H1 (cell line): ENCODE data around the gene ACSF2. TPM values are rescaled to one million over a fixed set of nuclear protein-coding genes. Genes with fewer than 3 reads are reported as not detected.

ENCODE experiments used
- CTCF ChIA-PET: fragments of 300-600 bp; sonication (Branson Sonifier 250); formaldehyde crosslinking; loops from one replicate; lab custom pipeline; 2021; ENCODE audit not compliant: partially characterized antibody; lab: Charles Lee
- POLR2A ChIA-PET: fragments of 300-600 bp; sonication (Branson Sonifier 250); formaldehyde crosslinking; loops from one replicate; lab custom pipeline; 2021; ENCODE audit warnings: inconsistent platforms; ENCODE audit not compliant: partially characterized antibody; lab: Charles Lee
- DNase-seq, 2 experiments: peaks; one replicate each; pipeline versions ENCODE4 v3.0.0 to v3.0.0-alpha.2; 2010 to 2022; ENCODE audit warnings: low spot score in 2 of 2, low read depth in 1 of 2, mixed read lengths in 1 of 2
- FAIRE-seq: peaks from 2 replicates; lab custom pipeline; 2011; peaks lifted over from hg19 to GRCh38; lab: Jason Lieb, UNC
- H2AFZ ChIP-seq: 2 replicates; pipeline ENCODE4 v1.8.1; 2012; ENCODE audit warnings: low read length, inconsistent platforms
- H2AK5ac ChIP-seq: 2 replicates; pipeline ENCODE4 v1.6.1; 2013; ENCODE audit warnings: low read depth, low read length
- H2BK120ac ChIP-seq: replicated peaks from 2 replicates; pipeline ENCODE3; 2013; ENCODE audit warnings: low read depth, low read length, inconsistent platforms
- H2BK12ac ChIP-seq: 2 replicates; pipeline ENCODE4 v1.6.1; 2013; ENCODE audit warnings: low read depth, low read length
- H2BK15ac ChIP-seq: 2 replicates; pipeline ENCODE4 v1.6.1; 2013; ENCODE audit warnings: low read length
- H2BK20ac ChIP-seq: 2 replicates; pipeline ENCODE4 v1.6.1; 2013; ENCODE audit warnings: low read length
- H2BK5ac ChIP-seq: 2 replicates; pipeline ENCODE4 v1.6.1; 2013; ENCODE audit warnings: low read depth, low read length
- H3K14ac ChIP-seq: 2 replicates; pipeline ENCODE4 v1.6.1; 2013; ENCODE audit warnings: inconsistent platforms; ENCODE audit not compliant: insufficient read length
- H3K18ac ChIP-seq: 2 replicates; pipeline ENCODE4 v1.6.1; 2013; ENCODE audit warnings: low read length; ENCODE audit errors: extremely low read depth
- H3K23ac ChIP-seq: 2 replicates; pipeline ENCODE4 v1.6.1; 2013; ENCODE audit warnings: inconsistent platforms; ENCODE audit not compliant: insufficient read length
- H3K23me2 ChIP-seq: 2 replicates; pipeline ENCODE4 v1.6.1; 2013; ENCODE audit warnings: low read depth, low read length
- H3K27ac ChIP-seq: 2 replicates; pipeline ENCODE4 v1.6.1; 2011; ENCODE audit warnings: low read depth, low read length, inconsistent platforms
- H3K27me3 ChIP-seq, 4 experiments: replicated peaks in 1 of 4; 1 replicate in 1 of 4; 2 replicates in 3 of 4; pipeline versions ENCODE4 v1.6.1 to v1.8.1; 2011 to 2013; ENCODE audit warnings: low read length in 3 of 4, mild to moderate bottlenecking in 3 of 4, inconsistent platforms in 2 of 4, mixed read lengths in 2 of 4, moderate library complexity in 1 of 4; ENCODE audit not compliant: control insufficient read depth in 3 of 4, insufficient read depth in 3 of 4; ENCODE audit errors: extremely low read depth in 1 of 4
- H3K36me3 ChIP-seq, 4 experiments: 2 replicates each; pipeline versions ENCODE4 v1.6.1 to v1.8.1; 2011 to 2013; ENCODE audit warnings: mild to moderate bottlenecking in 4 of 4, low read length in 3 of 4, moderate library complexity in 2 of 4, control low read depth in 1 of 4, inconsistent platforms in 1 of 4; ENCODE audit not compliant: insufficient read depth in 4 of 4, control insufficient read depth in 2 of 4
- H3K4ac ChIP-seq: replicated peaks from 2 replicates; pipeline ENCODE3; 2013; ENCODE audit warnings: low read length, low read depth, mixed read lengths, inconsistent platforms; ENCODE audit not compliant: insufficient read length
- H3K4me1 ChIP-seq, 4 experiments: replicated peaks in 1 of 4; 1 replicate in 1 of 4; 2 replicates in 3 of 4; pipeline versions ENCODE4 v1.6.1 to v1.8.1; 2011 to 2013; ENCODE audit warnings: low read length in 3 of 4, inconsistent platforms in 2 of 4, mixed read lengths in 1 of 4; ENCODE audit not compliant: insufficient read depth in 4 of 4, control insufficient read depth in 3 of 4
- H3K4me2 ChIP-seq, 2 experiments: 2 replicates each; pipeline versions ENCODE4 v1.6.1 to v1.8.1; 2011 to 2013; ENCODE audit warnings: low read depth in 2 of 2, low read length in 2 of 2, control low read depth in 1 of 2, inconsistent platforms in 1 of 2, mild to moderate bottlenecking in 1 of 2; ENCODE audit not compliant: insufficient read depth in 1 of 2
- H3K4me3 ChIP-seq, 4 experiments: fragments of 200-600, 300-600 bp in 1 of 4; sonication (generic), shearing (Covaris generic), sonication (Bioruptor Twin) in 1 of 4; 2 replicates each; pipeline versions ENCODE4 v1.5.1 to v1.8.1; 2011 to 2016; ENCODE audit warnings: low read length in 4 of 4, low read depth in 3 of 4, control low read depth in 2 of 4, inconsistent platforms in 2 of 4, mild to moderate bottlenecking in 2 of 4, mixed read lengths in 1 of 4, moderate library complexity in 1 of 4; ENCODE audit not compliant: insufficient read depth in 2 of 4; ENCODE audit errors: extremely low read depth in 1 of 4
- H3K56ac ChIP-seq: replicated peaks from 2 replicates; pipeline ENCODE3; 2013; ENCODE audit warnings: low read depth, mild to moderate bottlenecking, mixed read lengths, low read length, inconsistent platforms; ENCODE audit not compliant: insufficient read length
- H3K79me1 ChIP-seq: 2 replicates; pipeline ENCODE4 v1.6.1; 2013; ENCODE audit warnings: low read depth, low read length, control low read depth
- H3K79me2 ChIP-seq, 2 experiments: 2 replicates each; pipeline versions ENCODE4 v1.6.1 to v1.8.1; 2012 to 2013; ENCODE audit warnings: low read length in 2 of 2, mild to moderate bottlenecking in 2 of 2, inconsistent platforms in 1 of 2; ENCODE audit not compliant: insufficient read depth in 2 of 2, control insufficient read depth in 1 of 2
- H3K9ac ChIP-seq, 4 experiments: replicated peaks in 1 of 4; 1 replicate in 1 of 4; 2 replicates in 3 of 4; pipeline versions ENCODE4 v1.6.1 to v1.8.1; 2011 to 2013; ENCODE audit warnings: low read depth in 3 of 4, low read length in 3 of 4, control low read depth in 2 of 4, mild to moderate bottlenecking in 2 of 4, moderate library complexity in 2 of 4, inconsistent platforms in 1 of 4; ENCODE audit errors: extremely low read depth in 1 of 4
- H3K9me3 ChIP-seq, 2 experiments: 2 replicates each; pipeline versions ENCODE4 v1.6.1 to v1.8.1; 2012 to 2013; ENCODE audit warnings: mild to moderate bottlenecking in 2 of 2, moderate library complexity in 2 of 2, control low read depth in 1 of 2, inconsistent platforms in 1 of 2, low read depth in 1 of 2, low read length in 1 of 2, mixed read lengths in 1 of 2; ENCODE audit not compliant: insufficient read depth in 2 of 2
- H4K20me1 ChIP-seq, 2 experiments: replicated peaks in 1 of 2; 2 replicates each; pipeline versions ENCODE3 to v1.8.1; 2011 to 2013; ENCODE audit warnings: inconsistent platforms in 2 of 2, low read length in 2 of 2, mild to moderate bottlenecking in 1 of 2; ENCODE audit not compliant: insufficient read depth in 2 of 2, control insufficient read depth in 1 of 2
- H4K5ac ChIP-seq: 2 replicates; pipeline ENCODE4 v1.6.1; 2013; ENCODE audit warnings: low read length, low read depth, mixed read lengths, inconsistent platforms; ENCODE audit not compliant: insufficient read length
- H4K8ac ChIP-seq: 2 replicates; pipeline ENCODE4 v1.8.0; 2013; ENCODE audit warnings: mild to moderate bottlenecking, moderate library complexity, low read length, inconsistent platforms; ENCODE audit not compliant: insufficient read depth; ENCODE audit errors: extremely low read depth
- H4K91ac ChIP-seq: replicated peaks from 2 replicates; pipeline ENCODE3; 2013; ENCODE audit warnings: low read length, mixed read lengths, inconsistent platforms; ENCODE audit not compliant: insufficient read length
- CBX5 ChIP-seq: fragments of 300-800, 300-1000 bp; sonication (generic); IDR thresholded peaks from 2 replicates; pipeline ENCODE4 v1.7.1; 2016; ENCODE audit warnings: antibody characterized with exemption, low read length, low read depth
- CBX8 ChIP-seq: fragments of 300-800, 300-1000 bp; sonication (generic); IDR thresholded peaks from 2 replicates; pipeline ENCODE4 v1.7.1; 2016; ENCODE audit warnings: low read depth, low read length, borderline replicate concordance
- SAP30 ChIP-seq: fragments of 300-600 bp; sonication (generic); IDR thresholded peaks from 2 replicates; pipeline ENCODE4 v1.7.1; 2012; ENCODE audit warnings: low read length, moderate library complexity, mild to moderate bottlenecking, inconsistent platforms; ENCODE audit not compliant: insufficient read depth, insufficient replicate concordance
- SIN3A ChIP-seq, 2 experiments: IDR thresholded peaks in 1 of 2; conservative IDR thresholded peaks in 1 of 2; 2 replicates each; pipeline ENCODE4 v1.6.1; 2011 to 2012; ENCODE audit warnings: low read length in 2 of 2, improper control_type of control experiment in 1 of 2, low read depth in 1 of 2, mild to moderate bottlenecking in 1 of 2
- TBP ChIP-seq: IDR thresholded peaks from 2 replicates; pipeline ENCODE4 v1.6.1; 2011; ENCODE audit warnings: low read depth, low read length, improper control_type of control experiment
- WGBS, 2 experiments: shearing (Covaris generic) in 1 of 2; methylation state at CpG; one replicate each; pipeline versions ENCODE4 v1.1.6 to v1.1.7; 2013 to 2015; ENCODE audit warnings: low lambda C conversion rate in 2 of 2, mixed read lengths in 2 of 2, inconsistent platforms in 1 of 2, low coverage in 1 of 2, missing lambda C conversion rate in 1 of 2; ENCODE audit not compliant: insufficient replicate concordance in 2 of 2, insufficient coverage in 1 of 2, insufficient read length in 1 of 2; ENCODE audit errors: extremely low coverage in 1 of 2, missing lambda C conversion rate in 1 of 2; 5-methylcytosine and 5-hydroxymethylcytosine counted together
- polyA plus RNA-seq, 7 experiments: library from polyadenylated mRNA; depleted of rRNA in 3 of 7; stranded (reverse) in 5 of 7; unstranded in 2 of 7; fragments of >200 nt in 5 of 7; fragments of 200-250 nt in 2 of 7; gene quantifications; 1 replicate in 5 of 7; 2 replicates in 1 of 7; 4 replicates in 1 of 7; pipeline versions ENCODE4 v1.2.1 to v1.2.3, GENCODE V29; 2011 to 2013; ENCODE audit warnings: missing spikeins in 2 of 7, mixed read lengths in 2 of 7
- total RNA-seq: library from RNA; stranded (reverse); fragmentation: NEBNext Ultra II Directional; extraction: Animal tissue kit (Norgen Biotek cat#: 25700); gene quantifications from 2 replicates; pipeline ENCODE4 v1.2.1, GENCODE V29; 2021
- TF ChIP-seq, protein P1 (sequence below): IDR thresholded peaks from 2 replicates; pipeline ENCODE4 v1.6.1; 2011; ENCODE audit warnings: low read depth, mild to moderate bottlenecking, low read length; ENCODE audit not compliant: insufficient read depth
- TF ChIP-seq, protein P2 (sequence below), 3 experiments: IDR thresholded peaks; 1 replicate in 2 of 3; 2 replicates in 1 of 3; pipeline versions ENCODE4 v1.5.1 to v1.6.1; 2011; ENCODE audit warnings: low read length in 3 of 3, mild to moderate bottlenecking in 3 of 3, inconsistent platforms in 2 of 3, low read depth in 1 of 3, moderate library complexity in 1 of 3; ENCODE audit not compliant: insufficient read depth in 1 of 3; ENCODE audit errors: control extremely low read depth in 1 of 3

ACSF2 gene
- total and polyA plus RNA-seq, 2 of the 8 experiments (the other 6 are each of a cell fraction or from before 2014, with no cell fraction given), result 14.5 to 16.3 TPM

DNA sequence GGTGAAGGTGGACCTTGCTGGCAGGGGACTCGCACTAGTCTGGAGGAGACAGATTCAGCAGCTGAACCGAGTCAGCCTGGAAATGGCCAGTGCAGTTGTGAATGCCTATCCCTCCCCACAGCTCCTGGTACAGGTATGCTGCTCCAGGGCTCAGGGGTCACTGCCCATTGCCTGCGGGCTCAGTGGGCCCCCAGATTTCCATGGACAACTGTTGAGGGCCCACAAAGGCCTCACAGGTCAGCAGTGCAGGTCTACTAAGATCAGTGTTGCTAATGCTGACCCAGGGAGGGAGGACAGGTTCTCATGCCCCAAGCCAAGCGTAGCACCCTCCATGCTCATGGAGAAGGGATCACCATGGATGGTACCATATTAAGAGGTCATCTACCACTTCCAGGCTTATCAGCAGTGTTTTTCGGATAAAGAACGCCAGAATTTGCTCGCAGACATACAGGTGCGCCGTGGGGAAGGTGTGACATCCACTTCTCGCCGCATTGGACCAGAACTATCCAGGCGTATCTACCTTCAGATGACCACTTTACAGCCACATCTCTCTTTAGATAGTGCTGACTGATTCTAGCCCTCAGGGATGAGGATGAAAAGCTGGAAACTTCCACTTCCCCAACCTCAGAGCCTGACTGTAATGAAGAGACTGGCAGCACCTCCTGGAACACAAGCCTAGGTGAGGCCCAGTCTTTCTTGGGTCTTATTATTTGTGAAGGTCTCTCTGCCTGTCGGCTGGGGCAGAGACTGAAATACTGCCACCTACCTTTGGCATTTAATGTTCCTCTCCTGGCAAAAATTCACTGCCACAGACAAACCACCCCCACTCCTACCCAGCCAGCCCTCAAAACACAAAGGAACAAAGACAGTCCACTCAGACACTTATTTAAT, 45.4 kb upstream of the ACSF2 start:
- H3K9me3 ChIP-seq, result no peaks in the 10 kb centered on the region
- H3K4ac ChIP-seq, result no peak overlapping the region
- no peak overlapping the region for H3K14ac ChIP-seq
- H3K36me3 ChIP-seq, result peaks cover 22 to 66% (median 44%) of the 10 kb centered on the region in 4 experiments; a peak in 7 of 8 replicates
- no peak overlapping the region for H2BK120ac ChIP-seq
- no peaks in the 10 kb centered on the region for H3K4me1 ChIP-seq
- H3K23ac ChIP-seq, result no peak overlapping the region
- H3K79me2 ChIP-seq, result no peaks in the 10 kb centered on the region
- no peak overlapping the region for H2BK5ac ChIP-seq
- H3K4me2 ChIP-seq, result no peak overlapping the region
- H4K5ac ChIP-seq, result no peak overlapping the region
- H3K9ac ChIP-seq, result no peak overlapping the region
- no peak overlapping the region for H4K8ac ChIP-seq
- H4K91ac ChIP-seq, result no peak overlapping the region
- H3K27me3 ChIP-seq, result no peaks in the 10 kb centered on the region
- 95% methylated on average over 13 of the region's 13 CpGs; no CpG with 5 or more reads in 1 of the 2 experiments for WGBS, 2 experiments
- DNase-seq (no peak), FAIRE-seq (no peak)
- no peak overlapping the region for H3K27ac ChIP-seq
- H4K20me1 ChIP-seq, result no peaks in the 10 kb centered on the region
- no peaks in the 10 kb centered on the region for H3K79me1 ChIP-seq
- POLR2A ChIA-PET, result interaction anchor here (1.2 to 27.4 kb wide), 7 partner anchors 8 to 209 kb away, joined by 3 to 313 read pairs (median 5); partner anchors contain the start of genes EME1, LRRC59, MRPL27 and XYLT2
- H2BK20ac ChIP-seq, result no peak overlapping the region
- no peak overlapping the region for H3K56ac ChIP-seq
- H2AK5ac ChIP-seq, result no peak overlapping the region
- CTCF ChIA-PET, result interaction anchor here (1.0 to 7.0 kb wide), 10 partner anchors 11 to 91 kb away, joined by 3 to 51 read pairs (median 4); partner anchors contain the start of gene LRRC59
- no peak overlapping the region for H3K4me3 ChIP-seq
- H3K23me2 ChIP-seq, result no peaks in the 10 kb centered on the region
- no peak overlapping the region for H2BK12ac ChIP-seq
- H2BK15ac ChIP-seq, result no peak overlapping the region
- H3K18ac ChIP-seq, result no peak overlapping the region
- no peak overlapping the region for H2AFZ ChIP-seq
- no peak for TF ChIP-seq SAP30
- no peak for TF ChIP-seq TBP
- no peak for TF ChIP-seq CBX8
- no peak for TF ChIP-seq CBX5
- TF ChIP-seq, protein P1, sequence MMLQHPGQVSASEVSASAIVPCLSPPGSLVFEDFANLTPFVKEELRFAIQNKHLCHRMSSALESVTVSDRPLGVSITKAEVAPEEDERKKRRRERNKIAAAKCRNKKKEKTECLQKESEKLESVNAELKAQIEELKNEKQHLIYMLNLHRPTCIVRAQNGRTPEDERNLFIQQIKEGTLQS, result no peak
- no peak for TF ChIP-seq SIN3A (conservative IDR thresholded peaks at IDR 0.05 in 1 of 2, IDR thresholded peaks at IDR 0.05 in 1 of 2; ENCODE audit: low read depth in 1 of 2, low read length in 2 of 2)
- TF ChIP-seq, protein P2, sequence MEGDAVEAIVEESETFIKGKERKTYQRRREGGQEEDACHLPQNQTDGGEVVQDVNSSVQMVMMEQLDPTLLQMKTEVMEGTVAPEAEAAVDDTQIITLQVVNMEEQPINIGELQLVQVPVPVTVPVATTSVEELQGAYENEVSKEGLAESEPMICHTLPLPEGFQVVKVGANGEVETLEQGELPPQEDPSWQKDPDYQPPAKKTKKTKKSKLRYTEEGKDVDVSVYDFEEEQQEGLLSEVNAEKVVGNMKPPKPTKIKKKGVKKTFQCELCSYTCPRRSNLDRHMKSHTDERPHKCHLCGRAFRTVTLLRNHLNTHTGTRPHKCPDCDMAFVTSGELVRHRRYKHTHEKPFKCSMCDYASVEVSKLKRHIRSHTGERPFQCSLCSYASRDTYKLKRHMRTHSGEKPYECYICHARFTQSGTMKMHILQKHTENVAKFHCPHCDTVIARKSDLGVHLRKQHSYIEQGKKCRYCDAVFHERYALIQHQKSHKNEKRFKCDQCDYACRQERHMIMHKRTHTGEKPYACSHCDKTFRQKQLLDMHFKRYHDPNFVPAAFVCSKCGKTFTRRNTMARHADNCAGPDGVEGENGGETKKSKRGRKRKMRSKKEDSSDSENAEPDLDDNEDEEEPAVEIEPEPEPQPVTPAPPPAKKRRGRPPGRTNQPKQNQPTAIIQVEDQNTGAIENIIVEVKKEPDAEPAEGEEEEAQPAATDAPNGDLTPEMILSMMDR (IDR thresholded peaks at IDR 0.05; ENCODE audit: control extremely low read depth in 1 of 3, insufficient read depth in 1 of 3, low read depth in 1 of 3, low read length in 3 of 3), result peak in 2 of 3 experiments; percentile 13 to 14; a peak in 2 of 4 replicates
